Kidney tubule cell (primary cell): Measurements from ENCODE around the gene ZNF2.

Experiments
- DNase-seq: peaks from one replicate; pipeline ENCODE4 v3.0.0-alpha.2; 2018; ENCODE audit warnings: low spot score

Gene ZNF2

DNA sequence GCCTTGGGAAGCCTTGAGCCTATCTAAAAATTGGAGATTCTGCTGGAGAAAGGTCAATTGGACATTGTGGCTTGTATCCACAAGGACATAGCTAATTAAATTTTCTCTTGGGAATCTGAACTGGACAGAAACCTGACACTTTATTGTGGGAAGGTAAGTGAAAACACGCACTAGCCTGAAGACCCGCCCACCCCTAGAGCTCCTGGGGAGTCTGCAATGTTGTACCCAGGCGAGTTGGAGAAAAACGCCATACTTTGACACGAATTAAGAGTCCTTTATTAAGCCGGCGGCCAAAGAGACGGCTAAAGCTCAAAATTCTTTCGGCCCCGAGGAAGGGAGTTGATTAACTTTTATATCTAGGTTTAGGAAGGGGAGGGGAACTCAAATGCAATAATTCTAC, 40.5 kb downstream of the ZNF2 start:
- no peak for DNase-seq

DNA sequence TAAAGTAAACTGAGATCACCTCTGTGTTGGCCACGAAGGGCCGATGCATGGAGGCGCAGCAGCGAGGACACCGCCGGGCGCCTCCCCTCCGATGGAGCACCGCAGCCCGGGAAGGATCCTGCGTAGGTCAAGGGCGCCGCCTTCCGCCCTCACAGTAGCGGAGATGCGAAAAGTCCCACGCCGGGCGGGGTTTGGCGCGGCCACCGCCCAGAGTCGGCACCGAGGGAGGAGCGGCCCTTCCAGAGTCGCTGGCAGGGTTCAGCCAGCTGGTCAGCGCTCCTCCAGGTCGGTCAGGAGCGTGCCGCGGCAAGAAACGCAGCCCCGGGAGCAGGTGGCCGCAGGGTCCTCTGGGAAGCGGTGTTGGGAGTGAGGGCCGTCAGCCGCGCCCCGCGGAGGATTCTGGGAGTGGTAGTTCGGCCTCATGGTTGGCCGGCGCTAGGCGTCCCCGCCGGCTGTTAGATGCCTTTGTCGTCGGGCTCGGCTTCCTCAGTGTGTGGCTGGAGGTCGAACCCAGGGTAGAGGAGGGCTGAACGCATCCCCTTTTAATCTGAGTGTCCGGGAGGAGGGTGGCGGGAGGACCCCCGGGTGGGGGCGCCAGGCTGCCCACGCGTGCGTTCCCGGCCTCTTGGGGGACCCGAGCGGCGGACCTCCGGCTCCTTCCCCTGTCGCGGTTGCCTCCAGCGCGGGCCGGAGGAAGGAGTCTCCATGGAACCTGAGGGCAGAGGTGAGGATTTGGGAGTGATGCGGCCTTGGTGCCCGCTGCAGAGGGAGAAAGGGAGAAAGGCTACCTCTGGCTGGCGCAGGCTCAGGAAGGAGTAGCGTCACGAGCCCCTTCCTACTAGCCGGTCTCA, 41.7 kb downstream of the ZNF2 start, which contains the start of gene ZNF892:
Gene ZNF892, plus strand, starts transcription at position 411 of the 851 bp plus-strand sequence. Its CDS starts 295 bp downstream, at position 706.
- DNase-seq = peak; percentile 95

DNA sequence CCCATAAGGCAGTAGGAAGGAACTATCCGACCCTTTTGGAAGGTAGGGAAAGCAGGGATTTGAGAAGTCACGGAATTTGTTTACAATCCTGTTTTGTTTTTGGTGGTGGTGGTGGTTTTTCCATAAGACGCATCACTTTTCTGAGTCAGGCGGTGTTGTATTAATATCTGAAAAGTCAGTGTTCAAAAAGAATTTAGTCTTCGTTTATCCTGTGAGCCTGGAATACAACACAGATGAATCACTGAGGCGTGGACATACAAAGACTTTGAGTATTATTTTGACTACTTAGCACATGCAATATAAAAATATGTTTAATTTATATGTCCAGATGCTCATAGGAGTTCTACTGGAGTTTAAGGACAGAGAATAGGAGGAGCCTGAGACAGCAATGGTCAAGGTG, 42.5 kb downstream of the ZNF2 start:
- DNase-seq = no peak

DNA sequence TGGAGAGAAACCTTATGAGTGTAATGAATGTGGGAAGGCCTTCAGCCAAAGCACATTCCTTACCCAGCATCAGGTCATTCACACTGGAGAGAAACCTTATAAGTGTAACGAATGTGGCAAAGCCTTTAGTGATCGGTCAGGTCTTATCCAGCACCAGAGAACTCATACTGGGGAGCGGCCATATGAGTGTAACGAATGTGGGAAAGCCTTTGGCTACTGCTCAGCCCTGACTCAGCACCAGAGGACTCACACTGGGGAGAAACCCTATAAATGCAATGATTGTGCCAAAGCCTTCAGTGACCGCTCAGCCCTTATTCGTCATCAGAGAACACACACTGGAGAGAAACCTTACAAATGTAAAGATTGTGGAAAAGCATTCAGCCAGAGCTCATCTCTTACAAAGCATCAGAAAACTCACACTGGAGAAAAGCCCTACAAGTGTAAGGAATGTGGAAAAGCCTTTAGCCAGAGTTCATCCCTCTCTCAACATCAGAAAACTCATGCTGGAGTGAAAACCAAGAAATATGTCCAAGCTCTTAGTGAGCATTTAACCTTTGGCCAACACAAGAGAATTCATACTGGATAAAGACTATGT, 49.5 kb downstream of the ZNF2 start:
- DNase-seq = no peak

DNA sequence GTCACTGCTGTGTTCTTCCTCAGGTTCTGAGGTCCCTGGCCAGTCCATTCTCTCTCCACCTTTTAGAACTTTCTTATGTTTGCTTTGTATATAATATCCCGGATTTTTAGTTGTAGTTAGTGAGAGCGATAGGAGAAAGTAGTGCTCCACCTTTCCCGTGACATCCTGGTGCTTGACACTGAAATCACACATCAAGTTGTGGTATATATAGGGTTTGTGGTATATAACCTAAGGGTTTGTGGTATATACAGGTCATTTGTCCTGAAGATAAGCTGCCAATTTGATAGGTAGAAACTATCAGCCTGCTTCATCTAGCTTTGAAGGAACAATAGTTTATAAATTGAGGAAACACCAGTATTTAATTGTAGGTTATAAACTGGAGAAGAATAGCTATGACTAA, 54.8 kb downstream of the ZNF2 start:
- no peak for DNase-seq

DNA sequence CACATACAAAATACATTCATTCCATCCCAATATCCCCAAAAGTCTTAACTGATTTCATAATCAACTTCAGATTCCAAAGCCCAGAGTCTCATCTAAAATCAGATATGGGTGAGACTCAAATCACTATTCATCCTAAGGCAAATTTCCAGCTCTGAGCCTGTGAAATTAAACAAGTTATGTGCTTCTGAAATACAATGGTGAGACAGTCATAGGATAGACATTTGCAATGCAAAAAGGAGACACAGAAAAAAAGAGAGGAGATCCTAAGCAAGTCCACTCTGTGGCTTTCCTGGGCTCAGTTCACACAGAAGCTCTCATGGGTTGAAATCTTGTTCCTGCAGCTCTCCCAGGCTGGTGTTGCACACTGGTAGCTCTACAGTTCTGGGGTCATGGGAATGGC, 60.0 kb downstream of the ZNF2 start:
- DNase-seq = no peak

DNA sequence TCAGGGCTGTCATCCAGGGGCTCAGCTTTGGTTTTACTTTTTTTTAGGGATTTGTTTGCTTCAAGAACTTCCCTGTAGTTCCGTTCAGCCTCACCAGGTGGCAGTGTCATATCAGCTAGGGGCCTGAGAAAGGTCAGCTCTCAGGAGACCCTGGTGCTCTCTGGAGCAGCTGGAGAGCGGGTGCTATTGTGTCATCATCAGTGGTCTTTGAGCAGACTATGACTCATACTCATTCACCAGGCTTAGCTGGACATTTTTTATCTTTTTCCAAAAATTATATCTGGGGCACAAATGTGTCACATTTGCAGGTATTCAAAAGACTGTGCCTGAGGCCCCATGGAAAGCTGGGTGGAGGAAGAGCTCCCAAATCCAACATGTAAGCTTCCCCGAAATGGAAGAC, 66.1 kb downstream of the ZNF2 start:
- DNase-seq = peak; percentile 84

DNA sequence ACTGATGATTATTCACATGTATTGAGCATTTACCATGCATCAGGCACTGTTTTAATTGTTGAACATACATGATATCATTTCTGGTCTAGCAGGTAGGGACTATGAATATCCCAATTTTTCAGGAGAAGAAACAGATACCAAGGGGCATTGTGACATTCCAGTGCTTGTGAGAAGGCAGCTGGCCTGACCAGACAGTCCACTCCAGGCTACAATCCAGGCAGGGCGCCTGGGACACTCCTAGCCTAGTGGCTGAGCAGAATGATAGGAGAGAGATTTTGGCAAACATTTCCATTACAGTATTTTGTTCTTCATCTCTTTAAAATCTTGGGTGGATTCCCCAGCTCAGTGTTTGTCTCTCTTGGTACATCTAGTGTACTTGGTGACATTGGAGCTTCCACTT, 66.6 kb downstream of the ZNF2 start:
- no peak for DNase-seq
